ENCODE data around the gene SMYD3.

The SMYD3 gene

DNA sequence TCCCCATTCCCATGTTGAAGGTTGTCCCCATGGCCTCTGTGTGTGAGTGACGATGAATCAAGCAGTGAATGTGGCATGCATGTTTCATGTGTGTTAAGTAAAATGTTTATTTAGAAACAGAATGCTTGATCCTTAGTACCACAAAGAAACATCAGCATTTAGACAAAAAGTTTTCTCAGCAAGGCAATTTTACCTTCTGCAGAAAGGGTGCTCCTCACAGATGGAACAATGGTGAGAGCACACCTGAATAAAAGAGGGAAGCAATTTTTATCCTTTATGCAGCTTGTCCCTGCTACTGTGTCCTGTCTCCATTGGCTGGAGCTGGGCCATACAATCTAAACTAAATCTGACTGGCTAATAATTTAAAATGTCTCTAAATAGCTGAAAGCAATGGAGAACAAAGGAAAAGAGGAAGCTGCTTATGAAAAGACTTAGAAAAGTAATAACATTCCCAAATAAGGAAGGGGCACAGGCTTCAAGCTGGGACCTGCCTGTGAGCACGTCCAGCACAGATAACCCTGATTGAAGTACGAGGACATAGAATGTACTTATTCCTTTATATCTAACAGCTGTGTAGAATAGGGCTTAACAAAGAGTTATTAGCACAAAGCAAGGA lies 8.4 kb upstream of the SMYD3 start:
- FAIRE-seq (peak; percentile 35), DNase-seq (ENCODE audit: low spot score) (no peak)

DNA sequence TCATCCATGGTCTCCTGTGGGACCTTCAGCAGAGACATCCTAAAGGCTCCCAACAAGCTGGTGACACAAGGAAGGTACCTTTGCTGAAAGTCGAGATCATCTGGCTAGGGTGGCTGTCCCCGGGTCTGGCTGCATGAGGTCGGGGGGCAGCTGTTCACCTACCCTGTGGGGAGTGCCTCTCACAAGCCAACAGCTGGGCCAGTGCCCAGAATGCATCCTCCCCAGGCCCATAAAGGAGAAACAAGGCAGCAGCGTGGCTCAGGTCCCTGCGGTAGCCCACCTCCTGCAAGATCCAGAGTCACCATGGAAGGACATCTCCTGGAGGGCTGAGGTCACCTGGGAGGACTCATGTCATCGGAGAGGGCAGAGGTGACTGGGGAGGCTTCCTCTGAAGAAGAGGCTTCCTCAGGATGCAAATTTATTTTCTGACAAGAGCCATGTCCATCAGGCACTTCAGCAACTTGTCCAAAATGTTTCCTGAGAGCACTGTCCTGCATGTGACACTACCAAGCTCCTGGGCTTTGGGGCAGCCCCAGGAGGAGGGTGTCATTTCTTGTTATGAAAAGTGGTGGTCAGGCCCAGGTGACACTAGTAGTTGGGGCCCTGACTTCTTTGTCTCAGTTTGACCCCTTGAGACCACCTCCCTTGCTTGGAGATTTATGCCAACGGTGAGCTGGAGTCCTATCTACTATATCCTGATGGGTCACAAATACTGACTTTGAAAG lies 6.7 kb upstream of the SMYD3 start:
- DNase-seq (ENCODE audit: low spot score) (no peak), FAIRE-seq (peak; percentile 9)

DNA sequence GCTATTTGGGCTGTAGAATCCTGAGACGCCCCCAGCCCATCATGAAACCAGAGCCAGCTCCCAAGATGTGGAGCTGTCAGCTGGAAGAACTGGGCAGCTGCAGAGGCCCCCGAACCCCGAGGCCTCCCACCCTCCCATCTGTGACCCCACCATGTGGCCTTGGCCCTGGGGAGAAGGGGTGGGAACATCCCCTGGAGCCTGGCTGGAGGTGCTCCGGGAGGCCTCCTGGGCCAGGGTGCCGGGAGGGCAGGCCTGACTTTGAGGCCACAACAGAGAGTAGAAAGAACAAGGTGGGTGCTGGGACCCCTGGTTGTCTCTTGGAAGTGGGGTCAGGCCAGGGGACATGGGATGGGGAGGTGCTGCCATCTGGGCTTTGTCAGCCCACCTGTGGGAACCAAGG lies 6.0 kb upstream of the SMYD3 start:
- DNase-seq (ENCODE audit: low spot score), result no peak
- FAIRE-seq, result no peak

DNA sequence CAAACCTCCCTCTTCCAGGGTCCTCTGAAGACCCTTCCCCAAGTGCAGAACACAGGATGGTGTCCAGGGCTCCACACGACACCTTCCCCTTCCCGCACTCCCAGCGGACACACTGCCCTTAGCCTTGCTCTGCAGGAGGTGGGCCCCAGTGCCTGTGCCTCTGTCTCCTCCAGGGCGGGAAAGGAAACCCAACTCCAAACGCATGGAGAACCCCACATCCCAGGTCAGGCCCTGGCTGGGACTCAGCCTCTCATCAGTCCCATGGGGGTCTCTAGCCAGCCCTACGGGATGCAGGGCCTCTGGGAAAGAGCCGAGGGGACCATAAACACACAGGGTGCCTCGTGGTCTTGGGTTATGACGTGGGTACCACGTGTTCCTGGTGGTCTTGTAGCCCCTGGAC lies 5.6 kb upstream of the SMYD3 start:
- FAIRE-seq, result no peak
- DNase-seq (ENCODE audit: low spot score), result no peak

DNA sequence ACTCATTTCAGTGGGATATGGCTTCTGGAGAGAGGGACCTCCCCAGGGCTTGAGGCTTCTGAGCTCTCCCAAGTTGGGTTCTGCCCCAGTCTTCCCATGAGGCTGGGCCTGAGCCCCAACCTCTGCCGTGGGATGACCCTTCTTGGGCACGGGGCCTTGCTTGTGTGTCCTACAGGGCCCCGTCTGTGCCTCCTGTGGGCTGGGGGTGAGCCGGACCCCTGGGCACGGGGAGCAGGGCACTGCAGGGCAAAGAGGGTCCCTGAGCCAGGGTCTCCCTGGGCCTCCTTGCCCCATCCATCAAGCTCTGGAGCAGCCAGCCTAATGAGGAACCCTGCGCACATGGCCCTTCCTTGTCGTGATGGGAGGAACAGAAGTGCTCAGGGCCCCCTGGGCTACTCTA lies 5.2 kb upstream of the SMYD3 start:
- FAIRE-seq (no peak), DNase-seq (ENCODE audit: low spot score) (no peak)

DNA sequence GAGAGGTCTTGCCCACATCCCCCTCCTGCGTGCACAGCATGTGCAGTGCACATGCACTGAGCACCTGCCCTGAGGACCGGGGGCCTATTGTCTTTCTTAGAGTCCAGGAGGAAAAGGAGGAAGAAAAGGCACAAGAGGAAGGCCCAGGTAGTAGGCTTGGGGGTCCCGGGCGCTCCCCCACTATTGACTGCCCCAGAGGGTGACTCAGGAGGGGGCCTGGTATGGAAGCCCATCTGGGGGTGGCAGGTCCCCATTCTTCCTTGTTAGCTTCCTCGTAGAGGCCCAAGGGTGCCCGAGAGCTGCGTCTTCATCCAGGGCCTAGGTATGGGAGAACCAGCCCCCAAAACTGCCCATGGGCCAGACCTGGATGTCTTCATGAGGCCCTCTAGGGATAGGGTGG lies 4.1 kb upstream of the SMYD3 start:
- DNase-seq (ENCODE audit: low spot score) (no peak), FAIRE-seq (no peak)

DNA sequence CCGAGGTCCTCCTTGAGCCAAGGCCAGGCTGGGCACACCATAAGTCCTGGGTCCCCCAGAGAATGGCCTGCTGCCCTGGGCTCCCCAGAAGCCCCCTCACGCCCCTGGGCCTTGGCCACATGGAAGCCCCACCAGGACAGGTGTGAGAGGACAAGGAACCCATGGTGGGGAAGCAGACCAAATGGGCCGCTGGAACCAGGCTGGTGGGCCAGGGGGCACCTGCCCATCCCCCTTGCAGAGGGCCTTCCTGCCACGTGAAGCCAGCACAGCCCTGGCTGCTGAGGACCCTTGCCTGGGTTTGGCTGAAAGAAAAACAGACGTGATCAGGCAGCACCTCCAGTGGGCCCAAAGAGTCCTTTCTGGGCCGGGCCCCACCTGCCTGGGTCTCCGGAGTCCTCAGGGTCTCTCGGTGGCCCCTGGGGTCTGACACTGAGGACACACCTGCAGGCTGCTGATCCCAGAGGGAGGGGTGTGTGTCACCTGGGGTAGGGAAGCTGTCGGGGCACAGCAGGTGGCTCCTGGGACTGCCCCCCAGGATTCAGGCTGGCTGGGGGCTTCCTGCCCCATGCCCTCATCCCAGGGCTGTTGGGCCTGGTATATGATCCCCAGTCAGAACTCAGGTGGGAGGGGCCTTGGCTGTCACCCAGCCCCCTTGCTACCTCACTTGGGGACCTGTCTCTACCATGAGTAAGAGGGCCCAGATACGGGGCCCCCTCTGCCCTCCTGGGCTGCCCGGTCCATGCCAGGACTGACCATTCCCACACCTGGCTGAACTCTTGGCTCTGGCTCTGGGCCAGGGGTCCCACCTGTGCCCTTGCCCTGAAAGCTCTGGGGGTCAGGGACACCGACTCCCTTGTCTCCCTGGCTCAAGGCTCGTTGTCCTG lies 3.3 kb upstream of the SMYD3 start:
- FAIRE-seq (no peak), DNase-seq (ENCODE audit: low spot score) (no peak)

DNA sequence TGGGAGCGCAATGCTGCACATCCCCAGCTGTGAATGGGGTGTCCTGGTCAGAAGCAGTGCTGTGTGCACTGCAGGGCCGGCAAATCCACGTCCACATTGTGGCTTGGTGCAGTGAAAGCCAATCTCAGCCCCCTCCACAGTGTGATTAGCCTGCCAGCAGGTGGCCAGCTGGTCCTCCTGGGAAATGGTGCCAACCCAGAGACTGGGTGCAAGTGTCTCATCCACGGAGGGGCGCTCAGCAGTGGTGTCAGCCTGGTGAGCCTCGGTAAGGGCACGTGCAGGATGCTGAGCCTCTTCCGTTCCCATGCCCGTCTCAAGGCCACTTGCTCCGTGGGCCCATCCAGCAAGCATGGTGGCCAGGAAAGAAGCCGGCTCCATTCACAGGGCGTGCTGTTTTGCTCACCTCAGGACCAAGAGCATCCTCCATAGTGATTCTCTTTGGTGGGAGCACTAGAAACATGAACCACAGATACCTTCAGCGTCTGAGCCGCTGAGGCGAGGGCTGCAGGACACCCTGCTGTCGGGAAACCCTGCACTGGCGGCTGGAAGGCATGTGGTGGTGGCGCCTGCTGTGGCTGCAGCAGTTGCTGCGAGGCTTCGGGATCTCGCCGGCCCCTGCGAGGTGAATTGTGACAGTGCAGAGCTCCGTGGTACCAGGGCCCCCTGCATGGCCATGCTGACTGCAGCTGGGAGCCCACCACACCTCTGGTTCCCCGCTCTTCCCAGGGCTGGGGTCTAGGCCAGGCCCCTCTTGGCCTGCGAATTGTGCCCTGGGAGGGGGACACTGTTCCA lies 2.0 kb upstream of the SMYD3 start:
- DNase-seq (ENCODE audit: low spot score) (no peak), FAIRE-seq (no peak)

DNA sequence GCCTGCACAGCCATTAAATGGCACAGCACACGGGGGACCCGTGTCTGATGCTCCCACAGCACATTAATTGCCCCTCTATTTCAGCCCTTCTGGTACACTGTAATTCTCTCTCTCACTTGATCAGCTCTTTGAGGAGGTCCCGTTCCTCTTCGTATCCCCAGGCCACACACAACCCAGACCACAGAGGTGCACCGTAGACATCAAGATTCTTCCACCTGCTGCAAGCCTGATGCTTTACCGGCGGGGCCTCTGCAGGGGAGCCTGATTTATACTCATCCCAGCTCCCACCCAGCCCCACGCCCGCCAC lies 759 bp downstream of the SMYD3 start:
- no peak for DNase-seq (ENCODE audit: low spot score)
- FAIRE-seq, result no peak

DNA sequence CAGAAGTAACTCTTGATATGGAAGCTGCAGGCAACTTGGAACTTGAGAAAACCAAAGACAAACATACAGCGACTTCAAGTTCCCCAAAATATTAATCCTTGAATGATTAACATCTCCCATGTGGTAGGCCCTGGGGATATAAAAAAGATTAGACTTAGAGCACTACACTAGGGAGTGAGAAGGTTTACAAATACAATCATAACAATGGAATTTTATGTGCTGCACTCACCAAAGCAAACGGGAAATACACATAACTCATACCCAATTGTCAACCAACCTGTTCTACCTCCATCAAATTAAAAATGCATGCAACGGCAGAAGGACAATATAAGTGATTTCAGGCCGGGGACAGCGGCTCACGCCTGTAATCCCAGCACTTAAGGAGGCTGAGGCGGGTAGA lies 3.7 kb downstream of the SMYD3 start:
- no peak for FAIRE-seq
- DNase-seq (ENCODE audit: low spot score), result no peak

DNA sequence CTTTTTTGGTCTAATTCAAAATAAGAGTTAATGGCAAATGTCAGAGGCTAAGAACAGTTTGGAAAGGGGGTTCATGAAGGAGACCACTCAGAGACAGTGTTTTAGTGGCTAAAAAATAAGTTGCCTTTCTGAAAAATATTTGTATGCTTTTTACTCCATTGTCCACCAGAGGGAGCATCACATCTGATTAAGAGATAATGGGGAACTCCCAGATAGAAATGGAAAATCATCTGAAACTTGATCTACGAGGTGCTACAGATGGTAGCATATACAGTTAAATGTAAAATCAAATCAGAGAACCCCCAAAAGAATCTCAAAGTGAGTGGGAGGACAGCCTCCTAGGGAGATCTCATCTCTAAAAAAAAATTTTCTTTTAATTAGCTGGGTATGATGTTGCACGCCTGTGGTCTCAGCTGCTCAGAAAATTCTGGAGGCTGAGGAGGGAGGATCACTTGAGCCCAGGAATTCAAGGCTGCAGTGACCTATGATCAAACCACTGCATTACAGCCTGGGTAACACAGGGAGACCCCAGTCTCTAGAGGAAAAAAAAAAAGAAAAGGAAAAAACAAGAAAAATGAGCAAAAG lies 9.7 kb downstream of the SMYD3 start:
- FAIRE-seq (no peak), DNase-seq (ENCODE audit: low spot score) (peak; percentile 43)

DNA sequence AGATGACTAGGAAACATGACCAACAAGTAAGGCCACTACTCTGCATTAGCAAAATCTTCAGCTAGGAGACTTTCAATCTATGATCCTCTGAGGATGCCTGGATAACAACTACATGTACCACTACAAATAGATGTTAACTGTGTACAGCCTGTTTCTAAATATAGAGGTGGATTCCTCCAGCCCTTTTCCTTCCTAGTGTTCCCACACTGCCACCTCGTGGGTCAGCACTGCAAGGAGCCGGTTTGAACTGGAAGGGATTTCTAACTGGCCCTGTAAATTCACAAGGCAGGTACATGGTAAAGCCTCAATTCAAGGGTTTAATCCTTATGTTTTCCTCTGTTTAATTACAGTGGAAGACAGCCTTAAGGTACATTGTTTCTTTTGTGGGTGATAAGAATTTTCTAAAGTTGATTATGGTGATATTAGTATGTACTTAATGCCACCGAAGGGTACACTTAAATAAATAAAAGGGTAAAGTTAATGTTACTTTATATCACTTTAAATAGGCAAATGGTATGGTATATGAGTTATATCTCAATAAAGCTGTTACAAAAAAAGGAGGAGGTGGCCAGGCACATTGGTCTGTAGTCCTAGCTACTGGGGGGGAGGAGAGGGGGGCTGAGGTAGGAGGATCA lies 14.4 kb downstream of the SMYD3 start:
- FAIRE-seq (no peak), DNase-seq (ENCODE audit: low spot score) (peak; percentile 70)

DNA sequence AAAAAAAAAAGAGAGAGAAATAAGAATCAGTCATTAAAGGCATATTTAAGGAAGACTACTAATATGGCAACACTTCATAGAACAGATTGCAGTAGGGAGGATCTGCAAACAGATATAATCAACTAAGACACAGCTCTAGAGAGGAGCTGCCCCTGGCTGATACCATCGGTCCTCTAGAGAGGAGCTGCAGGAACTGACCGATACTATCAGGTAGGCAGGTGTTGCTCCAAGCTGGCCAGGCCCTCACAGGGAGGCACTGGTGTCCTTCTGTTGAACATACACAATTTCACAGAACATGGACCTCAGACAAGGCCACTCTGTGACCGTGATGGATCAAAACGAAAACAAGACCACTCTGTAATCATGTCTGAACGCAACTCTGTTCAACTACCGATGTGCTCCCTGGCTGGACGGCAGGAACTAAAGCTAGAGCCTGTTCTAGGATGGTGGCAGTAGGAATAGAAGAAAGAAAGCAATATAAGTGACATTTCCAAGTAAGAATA lies 15.5 kb downstream of the SMYD3 start:
- DNase-seq (ENCODE audit: low spot score) (no peak), FAIRE-seq (no peak)

DNA sequence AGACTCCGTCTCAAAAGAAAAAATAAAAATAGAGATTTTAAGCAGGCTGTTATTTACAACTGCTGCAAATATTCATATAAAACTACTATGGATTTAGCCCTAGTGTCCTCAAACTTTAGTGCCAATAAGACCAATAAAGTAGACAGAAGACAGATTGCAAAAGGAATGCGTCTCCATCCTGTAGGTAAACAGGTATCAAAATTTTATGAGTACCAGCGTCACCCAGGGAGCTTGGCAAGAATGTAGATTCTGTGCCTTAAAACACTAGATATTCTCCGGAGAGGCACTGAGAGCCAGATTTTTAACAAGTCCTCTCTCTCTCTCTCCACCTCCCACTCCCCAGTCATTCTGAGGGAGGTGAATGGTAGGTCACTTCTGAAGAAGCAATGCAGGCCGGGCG lies 18.4 kb downstream of the SMYD3 start:
- FAIRE-seq (no peak), DNase-seq (ENCODE audit: low spot score) (no peak)

DNA sequence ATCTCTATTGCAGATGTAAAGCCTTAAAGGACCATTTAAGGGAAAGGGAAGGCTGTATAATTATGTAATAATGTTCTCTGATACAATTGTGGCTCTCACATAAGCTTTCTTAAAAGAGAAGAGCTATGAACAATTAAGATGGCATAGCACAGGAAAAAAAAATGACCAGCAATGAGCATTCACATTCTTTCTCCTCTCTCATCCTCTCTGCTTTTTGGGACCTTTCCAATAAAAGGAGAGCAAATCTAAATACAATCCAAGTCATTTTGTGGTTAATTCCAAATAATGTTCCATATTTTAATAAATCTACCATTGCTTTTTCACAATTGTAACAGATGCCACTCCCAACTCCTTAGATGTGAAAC lies 23.5 kb downstream of the SMYD3 start:
- no peak for FAIRE-seq

DNA sequence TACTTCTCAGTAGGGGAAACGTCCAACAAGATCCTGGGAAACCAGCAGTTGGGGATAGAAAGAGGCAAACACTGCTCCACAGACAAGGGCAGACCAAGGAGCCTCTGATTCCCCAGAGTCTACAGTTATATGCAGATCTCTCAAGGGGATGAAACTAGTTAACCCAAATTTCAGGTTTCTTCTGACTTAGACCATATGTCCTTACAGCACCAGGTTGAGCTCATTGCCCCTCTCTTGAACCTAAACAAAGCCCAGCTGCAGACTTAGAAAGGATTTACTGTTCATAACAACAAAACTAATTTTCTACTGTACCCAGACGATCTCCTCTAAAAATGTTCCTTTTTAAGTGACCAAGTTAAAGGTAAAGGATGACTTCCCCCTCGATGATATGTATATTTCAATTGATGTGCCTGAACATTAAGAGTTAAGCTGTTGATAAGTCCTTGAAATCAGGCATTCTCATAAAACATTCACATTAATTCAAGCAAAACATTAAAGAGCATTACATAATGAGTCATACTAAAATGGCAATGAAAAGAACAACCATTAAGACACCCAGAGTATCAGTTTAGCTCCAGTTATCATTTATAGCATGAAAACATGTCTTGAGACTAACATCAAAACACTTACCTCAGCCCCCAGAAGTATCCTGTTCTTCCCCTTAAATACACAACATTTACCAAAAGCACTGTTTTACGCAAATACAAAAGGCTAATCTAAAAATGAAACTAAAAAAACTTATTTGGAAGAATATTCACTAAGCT lies 24.1 kb downstream of the SMYD3 start:
- DNase-seq (ENCODE audit: low spot score), result no peak

More for the DNA sequence above, 23.5 kb downstream of the SMYD3 start:
- DNase-seq (ENCODE audit: low spot score), result no peak

DNA sequence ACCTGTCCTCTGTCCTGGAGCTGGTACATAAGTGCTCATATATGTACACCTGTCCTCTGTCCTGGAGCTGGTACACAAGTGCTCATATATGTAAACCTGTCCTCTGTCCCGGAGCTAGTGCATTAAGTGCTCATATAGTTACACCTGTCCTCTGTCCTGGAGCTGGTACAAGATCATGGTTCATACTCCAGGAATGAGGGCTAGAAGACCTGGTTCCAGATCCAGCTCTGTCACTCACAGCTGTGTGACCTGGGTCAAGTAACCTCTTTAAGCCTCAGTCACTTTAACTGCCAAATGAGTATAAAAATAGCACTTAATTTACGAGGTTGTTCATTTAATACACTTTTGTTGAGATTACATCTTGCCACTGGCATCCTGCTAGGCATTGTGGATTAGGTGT lies 28.0 kb downstream of the SMYD3 start:
- FAIRE-seq (no peak), DNase-seq (ENCODE audit: low spot score) (no peak)

More for the DNA sequence above, 24.1 kb downstream of the SMYD3 start:
- no peak for FAIRE-seq

DNA sequence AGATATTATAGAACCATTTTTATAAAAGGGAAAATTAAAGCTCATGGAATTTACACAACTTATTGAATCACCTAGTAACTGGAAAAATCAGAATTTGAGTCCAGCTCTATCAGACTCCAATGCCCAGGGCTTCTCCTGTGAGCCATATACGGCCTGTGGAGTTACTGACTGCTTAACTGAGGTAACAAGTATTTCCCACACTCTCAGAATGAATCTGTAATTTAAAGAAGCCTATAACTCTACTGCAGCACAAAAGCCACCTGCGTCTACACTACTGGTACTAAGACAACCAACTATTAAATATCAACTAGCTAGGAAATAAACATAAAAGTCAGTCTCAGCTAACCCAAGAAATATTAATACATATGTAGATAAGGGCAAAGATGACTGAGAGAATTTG lies 29.4 kb downstream of the SMYD3 start:
- DNase-seq (ENCODE audit: low spot score) (no peak), FAIRE-seq (no peak)

DNA sequence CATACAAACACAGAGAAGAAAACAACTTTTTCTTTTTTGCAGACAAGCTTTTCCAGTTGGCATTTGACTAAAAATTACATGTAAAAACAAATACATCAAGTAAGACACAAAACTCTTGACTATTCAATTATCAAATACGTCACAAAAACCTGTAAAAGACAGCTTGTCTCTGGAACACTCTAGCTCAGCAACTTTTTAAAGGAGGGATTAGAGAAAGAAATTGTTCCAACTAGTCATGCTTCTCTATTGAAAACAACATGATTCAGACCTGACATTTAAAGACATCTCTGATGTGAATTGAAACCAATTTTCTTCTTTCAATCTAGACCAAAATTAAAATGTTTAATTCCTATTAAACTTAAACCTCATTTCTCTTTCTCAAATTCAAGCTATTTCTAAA lies 30.3 kb downstream of the SMYD3 start:
- no peak for DNase-seq (ENCODE audit: low spot score)

DNA sequence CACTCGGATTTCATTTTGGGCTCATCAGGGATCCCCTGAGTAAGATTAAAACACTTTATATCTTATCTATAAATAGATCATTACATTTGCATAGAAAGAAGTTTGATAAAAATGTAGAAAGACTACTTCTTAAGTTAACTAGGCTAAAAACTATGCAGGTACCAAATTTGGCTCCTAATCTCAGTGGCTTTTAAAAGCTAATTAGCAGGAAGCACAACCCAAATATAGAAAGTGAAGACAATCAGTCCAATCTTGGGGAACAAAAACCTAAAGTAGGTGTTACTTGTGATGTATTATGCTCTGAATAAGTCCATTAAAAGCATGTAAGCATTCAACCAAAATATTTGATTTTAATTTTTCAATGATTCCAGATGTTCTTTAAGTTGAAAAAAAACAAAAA lies 35.4 kb downstream of the SMYD3 start:
- DNase-seq (ENCODE audit: low spot score) (no peak), FAIRE-seq (no peak)

More for the DNA sequence above, 30.3 kb downstream of the SMYD3 start:
- FAIRE-seq, result no peak

All from urothelium cell line (cell line).